Breast epithelium (tissue), 4 donors: ENCODE data around the gene TNRC18. TPM values are rescaled to one million over a fixed set of nuclear protein-coding genes. Genes with fewer than 3 reads are reported as not detected.

ENCODE experiments used
- DNase-seq, 2 donors: peaks; one replicate each; pipeline ENCODE4 v3.0.0-alpha.2; 2019; ENCODE audit warnings: low spot score in 2 of 2
- H3K27ac ChIP-seq, 2 donors: fragments of 200-600 bp; sonication (generic) in 1 of 2; one replicate each; pipeline ENCODE4 v1.5.1; 2016 to 2019; ENCODE audit warnings: mild to moderate bottlenecking in 1 of 2
- H3K27me3 ChIP-seq, 2 donors: fragments of 200-600 bp; sonication (generic) in 1 of 2; one replicate each; pipeline versions ENCODE4 v1.5.1 to v1.6.0; 2017 to 2019; ENCODE audit warnings: control low read depth in 1 of 2, mild to moderate bottlenecking in 1 of 2
- H3K36me3 ChIP-seq: fragments of 200-600 bp; one replicate; pipeline ENCODE4 v1.5.1; 2019
- H3K4me1 ChIP-seq, 2 donors: fragments of 200-600 bp; sonication (generic); one replicate each; pipeline ENCODE4 v1.5.1; 2016 to 2019; ENCODE audit warnings: control low read depth in 1 of 2
- H3K4me3 ChIP-seq, 3 donors: fragments of 200-600 bp; sonication (generic); 1 replicate in 2 of 3; 2 replicates in 1 of 3; pipeline ENCODE4 v1.5.1; 2016 to 2019; ENCODE audit warnings: mild to moderate bottlenecking in 3 of 3, moderate library complexity in 2 of 3
- H3K9me3 ChIP-seq, 2 donors: fragments of 200-600 bp; sonication (generic) in 1 of 2; one replicate each; pipeline ENCODE4 v1.5.1; 2016 to 2019; ENCODE audit warnings: control low read depth in 1 of 2
- POLR2A ChIP-seq: fragments of 450-650 bp; IDR thresholded peaks from one replicate; pipeline ENCODE4 v1.6.1; 2016; ENCODE audit warnings: antibody characterized with exemption, mild to moderate bottlenecking, moderate library complexity
- POLR2AphosphoS5 ChIP-seq, 3 donors: sonication (generic); formaldehyde crosslinking; IDR thresholded peaks; one replicate each; pipeline ENCODE4 v1.6.1; 2017; ENCODE audit warnings: antibody characterized with exemption in 3 of 3
- intact Hi-C: fragments of 100-400 bp; cut with DNase I; formaldehyde crosslinking; loops from one replicate; pipeline ENCODE4 v1.15.1; 2023; ENCODE audit warnings: low total_unique reads
- total RNA-seq, 3 donors: library from RNA; depleted of rRNA; stranded (reverse); fragments of >200 nt; gene quantifications; one replicate each; pipeline ENCODE4 v1.1.0, GENCODE V29; 2016
- TF ChIP-seq, protein P1 (sequence below), 3 donors: fragments of 450-650 bp; IDR thresholded peaks; one replicate each; pipeline ENCODE4 v1.5.1; 2016 to 2017; ENCODE audit warnings: antibody characterized with exemption in 3 of 3, mild to moderate bottlenecking in 3 of 3, moderate library complexity in 3 of 3

Gene TNRC18
- total RNA-seq, 3 donors from 2014 or later = 32.2 to 72.4 (median 36.9) TPM

DNA sequence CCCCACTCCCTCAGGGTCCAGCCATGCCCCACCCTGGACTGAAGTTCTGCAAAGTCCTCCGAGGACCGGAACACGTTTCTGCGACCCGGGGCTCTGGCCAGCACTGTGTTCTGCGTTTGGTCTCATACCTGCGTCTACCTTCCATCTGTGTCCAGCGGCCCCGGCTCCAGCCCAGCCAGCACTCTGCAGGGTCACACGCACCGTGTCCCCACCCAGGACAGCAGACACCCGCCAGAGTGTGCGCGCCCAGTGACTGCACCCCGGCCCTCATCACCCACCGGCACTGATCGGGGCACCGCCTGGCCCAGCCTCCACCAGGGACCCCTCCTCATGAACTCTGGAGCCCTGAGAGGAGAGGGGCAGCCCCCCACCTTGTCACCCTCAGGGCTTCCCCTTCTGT is 120.6 kb downstream of the TNRC18 start:
- Histone ChIP-seq H3K27me3 (no peaks in the 10 kb centered on the region), H3K9me3 (no peaks in the 10 kb centered on the region), H3K36me3 (no peaks in the 10 kb centered on the region), H3K4me1 (no peaks in the 10 kb centered on the region), H3K27ac (no peak overlapping the region), H3K4me3 (no peak overlapping the region)
- no peak for DNase-seq
- no peak for TF ChIP-seq POLR2AphosphoS5 (IDR thresholded peaks at IDR 0.05)
- TF ChIP-seq POLR2A = no peak
- TF ChIP-seq, protein P1, sequence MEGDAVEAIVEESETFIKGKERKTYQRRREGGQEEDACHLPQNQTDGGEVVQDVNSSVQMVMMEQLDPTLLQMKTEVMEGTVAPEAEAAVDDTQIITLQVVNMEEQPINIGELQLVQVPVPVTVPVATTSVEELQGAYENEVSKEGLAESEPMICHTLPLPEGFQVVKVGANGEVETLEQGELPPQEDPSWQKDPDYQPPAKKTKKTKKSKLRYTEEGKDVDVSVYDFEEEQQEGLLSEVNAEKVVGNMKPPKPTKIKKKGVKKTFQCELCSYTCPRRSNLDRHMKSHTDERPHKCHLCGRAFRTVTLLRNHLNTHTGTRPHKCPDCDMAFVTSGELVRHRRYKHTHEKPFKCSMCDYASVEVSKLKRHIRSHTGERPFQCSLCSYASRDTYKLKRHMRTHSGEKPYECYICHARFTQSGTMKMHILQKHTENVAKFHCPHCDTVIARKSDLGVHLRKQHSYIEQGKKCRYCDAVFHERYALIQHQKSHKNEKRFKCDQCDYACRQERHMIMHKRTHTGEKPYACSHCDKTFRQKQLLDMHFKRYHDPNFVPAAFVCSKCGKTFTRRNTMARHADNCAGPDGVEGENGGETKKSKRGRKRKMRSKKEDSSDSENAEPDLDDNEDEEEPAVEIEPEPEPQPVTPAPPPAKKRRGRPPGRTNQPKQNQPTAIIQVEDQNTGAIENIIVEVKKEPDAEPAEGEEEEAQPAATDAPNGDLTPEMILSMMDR (IDR thresholded peaks at IDR 0.05) = no peak
- intact Hi-C loops = no loop called here

DNA sequence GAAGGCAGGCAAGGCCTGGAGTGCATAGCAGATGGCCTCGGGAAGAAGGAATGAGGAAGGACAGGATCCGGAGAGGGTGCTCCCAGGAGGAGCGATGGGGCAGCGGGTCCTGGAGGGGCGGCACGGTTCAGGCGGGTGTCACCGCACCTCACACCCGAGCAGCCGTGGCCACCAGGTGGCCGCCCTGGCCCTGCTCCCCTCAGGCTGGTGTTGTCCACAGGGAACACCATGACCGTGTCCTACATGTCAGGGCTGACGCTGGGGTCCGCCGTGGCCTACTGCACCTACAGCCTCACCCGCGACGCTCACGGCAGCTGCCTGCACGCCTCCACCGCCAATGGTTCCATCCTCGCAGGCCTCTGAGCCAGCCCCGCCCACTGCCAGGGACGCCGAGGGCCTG is 121.1 kb downstream of the TNRC18 start:
- TF ChIP-seq POLR2A (no peak), POLR2AphosphoS5 (IDR thresholded peaks at IDR 0.05) (no peak)
- TF ChIP-seq, protein P1 (IDR thresholded peaks at IDR 0.05) = no peak

DNA sequence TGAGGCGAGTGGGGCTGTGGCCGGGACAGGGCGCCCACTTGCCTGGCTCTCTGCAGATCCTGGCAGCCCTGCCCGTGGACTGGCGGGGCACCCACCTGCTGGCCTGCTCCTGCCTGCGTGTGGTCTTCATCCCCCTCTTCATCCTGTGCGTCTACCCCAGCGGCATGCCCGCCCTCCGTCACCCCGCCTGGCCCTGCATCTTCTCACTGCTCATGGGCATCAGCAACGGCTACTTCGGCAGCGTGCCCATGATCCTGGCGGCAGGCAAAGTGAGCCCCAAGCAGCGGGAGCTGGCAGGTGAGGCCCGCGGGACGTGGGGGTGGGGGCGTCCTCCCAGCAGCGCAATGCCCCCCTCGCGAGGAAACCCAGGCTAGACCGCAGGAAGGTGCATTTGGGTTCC is 123.3 kb downstream of the TNRC18 start:
- Histone ChIP-seq H3K27me3 (no peaks in the 10 kb centered on the region), H3K36me3 (no peaks in the 10 kb centered on the region), H3K9me3 (no peaks in the 10 kb centered on the region), H3K4me3 (no peak overlapping the region), H3K4me1 (no peaks in the 10 kb centered on the region), H3K27ac (no peak overlapping the region)
- intact Hi-C loops = no loop called here
- TF ChIP-seq POLR2A = no peak
- TF ChIP-seq, protein P1 (IDR thresholded peaks at IDR 0.05) = no peak
- TF ChIP-seq POLR2AphosphoS5 (IDR thresholded peaks at IDR 0.05) = no peak
- no peak for DNase-seq

More for the DNA sequence above, 121.1 kb downstream of the TNRC18 start:
- no peaks in the 10 kb centered on the region for H3K9me3 ChIP-seq
- no peaks in the 10 kb centered on the region for H3K36me3 ChIP-seq
- H3K27ac ChIP-seq = no peak overlapping the region
- intact Hi-C loops = no loop called here
- H3K4me3 ChIP-seq = no peak overlapping the region
- H3K4me1 ChIP-seq = no peaks in the 10 kb centered on the region
- no peaks in the 10 kb centered on the region for H3K27me3 ChIP-seq
- no peak for DNase-seq

DNA sequence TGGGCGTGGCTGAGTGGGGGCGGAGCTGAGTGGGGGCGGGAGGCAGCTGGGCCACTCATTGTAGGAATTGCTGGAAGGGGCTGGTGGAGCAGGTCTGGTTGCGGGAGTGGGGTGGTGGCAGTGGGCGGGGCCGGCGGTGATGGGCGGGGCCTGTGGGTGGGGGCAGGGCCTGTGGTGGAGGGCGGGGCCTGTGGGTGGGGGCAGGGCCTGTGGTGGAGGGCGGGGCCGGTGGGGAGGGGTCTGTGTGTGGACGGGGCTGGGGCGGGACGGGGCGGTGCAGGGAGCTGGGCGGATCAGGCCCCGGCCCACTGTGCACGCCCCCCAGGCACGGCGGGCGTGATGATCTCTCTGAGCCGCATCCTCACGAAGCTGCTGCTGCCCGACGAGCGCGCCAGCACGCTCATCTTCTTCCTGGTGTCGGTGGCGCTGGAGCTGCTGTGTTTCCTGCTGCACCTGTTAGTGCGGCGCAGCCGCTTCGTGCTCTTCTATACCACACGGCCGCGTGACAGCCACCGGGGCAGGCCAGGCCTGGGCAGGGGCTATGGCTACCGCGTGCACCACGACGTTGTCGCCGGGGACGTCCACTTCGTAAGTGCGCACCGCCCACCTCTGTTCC is 126.9 kb downstream of the TNRC18 start:
- TF ChIP-seq POLR2A (no peak), POLR2AphosphoS5 (IDR thresholded peaks at IDR 0.05) (no peak)
- peak overlapping the region in 2 of 3 donors; percentile 9 to 44 for H3K4me3 ChIP-seq
- intact Hi-C loops = no loop called here
- no peaks in the 10 kb centered on the region for H3K4me1 ChIP-seq
- H3K27me3 ChIP-seq = no peaks in the 10 kb centered on the region
- DNase-seq = no peak
- H3K9me3 ChIP-seq = no peaks in the 10 kb centered on the region
- no peaks in the 10 kb centered on the region for H3K36me3 ChIP-seq
- H3K27ac ChIP-seq = no peak overlapping the region

DNA sequence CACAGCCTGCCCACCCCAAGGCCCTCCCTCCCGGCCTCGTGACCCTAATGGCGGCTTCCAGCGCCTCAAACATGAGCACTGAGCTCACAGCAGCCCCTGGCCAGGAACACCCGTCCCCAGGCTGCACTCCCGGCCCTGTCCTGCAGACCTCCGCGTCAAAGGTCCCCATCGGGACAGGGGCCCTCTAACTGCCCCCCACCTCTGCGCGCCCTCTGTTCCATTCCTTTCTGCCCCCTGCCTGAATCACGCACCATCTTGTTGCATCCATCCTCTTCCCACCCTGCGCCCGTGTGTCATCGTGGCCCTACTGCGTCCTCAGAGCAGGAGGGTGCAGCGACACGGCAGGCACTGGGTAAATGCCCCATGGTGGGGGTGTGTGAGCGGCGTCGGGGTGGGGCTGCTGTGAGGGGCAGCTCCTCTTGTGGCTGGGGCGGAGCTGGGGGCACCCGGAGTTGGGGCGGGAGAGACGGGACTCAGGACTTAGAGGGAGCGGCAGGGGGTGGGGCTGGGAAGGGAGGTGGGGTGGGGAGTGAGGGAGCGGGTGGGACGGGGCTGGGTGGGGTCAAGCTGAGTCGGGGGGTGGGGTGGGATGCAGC is 127.5 kb downstream of the TNRC18 start:
- TF ChIP-seq POLR2AphosphoS5 (IDR thresholded peaks at IDR 0.05) (no peak), POLR2A (no peak)
- TF ChIP-seq, protein P1 (IDR thresholded peaks at IDR 0.05) = no peak
- H3K9me3 ChIP-seq = no peaks in the 10 kb centered on the region
- no peak overlapping the region for H3K27ac ChIP-seq
- no peaks in the 10 kb centered on the region for H3K27me3 ChIP-seq
- H3K4me1 ChIP-seq = no peaks in the 10 kb centered on the region
- H3K36me3 ChIP-seq = no peaks in the 10 kb centered on the region
- DNase-seq = no peak
- H3K4me3 ChIP-seq = no peak overlapping the region
- intact Hi-C loops = no loop called here
